ENCODE results near the gene CAMK1D.

DNA sequence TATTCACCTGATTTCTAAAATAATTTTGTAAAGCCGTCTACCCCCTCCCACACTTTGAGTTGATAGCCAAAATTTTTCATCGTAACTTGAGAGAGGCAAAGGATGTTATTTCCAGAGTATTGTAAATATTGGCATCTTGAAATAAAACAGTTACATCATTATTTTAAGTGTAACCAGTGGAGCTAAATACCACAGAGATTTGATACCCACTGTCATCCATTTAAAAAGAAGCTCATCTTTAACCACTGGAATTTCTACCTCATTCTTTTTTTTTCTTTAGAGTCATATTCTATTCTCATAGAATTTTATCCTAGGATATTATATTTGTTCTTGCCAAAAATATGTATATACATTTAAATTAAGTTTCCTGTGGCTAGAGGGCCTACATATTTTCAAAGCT is 48.6 kb downstream of the CAMK1D start:
- TF ChIP-seq, protein P1, sequence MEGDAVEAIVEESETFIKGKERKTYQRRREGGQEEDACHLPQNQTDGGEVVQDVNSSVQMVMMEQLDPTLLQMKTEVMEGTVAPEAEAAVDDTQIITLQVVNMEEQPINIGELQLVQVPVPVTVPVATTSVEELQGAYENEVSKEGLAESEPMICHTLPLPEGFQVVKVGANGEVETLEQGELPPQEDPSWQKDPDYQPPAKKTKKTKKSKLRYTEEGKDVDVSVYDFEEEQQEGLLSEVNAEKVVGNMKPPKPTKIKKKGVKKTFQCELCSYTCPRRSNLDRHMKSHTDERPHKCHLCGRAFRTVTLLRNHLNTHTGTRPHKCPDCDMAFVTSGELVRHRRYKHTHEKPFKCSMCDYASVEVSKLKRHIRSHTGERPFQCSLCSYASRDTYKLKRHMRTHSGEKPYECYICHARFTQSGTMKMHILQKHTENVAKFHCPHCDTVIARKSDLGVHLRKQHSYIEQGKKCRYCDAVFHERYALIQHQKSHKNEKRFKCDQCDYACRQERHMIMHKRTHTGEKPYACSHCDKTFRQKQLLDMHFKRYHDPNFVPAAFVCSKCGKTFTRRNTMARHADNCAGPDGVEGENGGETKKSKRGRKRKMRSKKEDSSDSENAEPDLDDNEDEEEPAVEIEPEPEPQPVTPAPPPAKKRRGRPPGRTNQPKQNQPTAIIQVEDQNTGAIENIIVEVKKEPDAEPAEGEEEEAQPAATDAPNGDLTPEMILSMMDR (IDR thresholded peaks at IDR 0.05; ENCODE audit: low read length): no peak
- TF ChIP-seq EZH2 (optimal IDR thresholded peaks at IDR 0.05; ENCODE audit: low read depth, low read length) (no peak), EZH2phosphoT487 (IDR thresholded peaks at IDR 0.05; ENCODE audit: low read length) (no peak)
